GM21529 (cell line): Measurements from ENCODE around the gene GRAMD1C.
"Not testable (repeated sequence)": the region's sequence is repeated elsewhere in the genome, so short reads cannot be mapped to it uniquely, and the experiment has no call there.

Experiments used
- ATAC-seq: cut with Tn5 transposase; IDR thresholded peaks from one replicate; pipeline ENCODE4 v1.9.1; 2021; ENCODE audit not compliant: unreplicated experiment

Gene GRAMD1C

GRCh38 chr3:113838631-113839209 is at the start of gene GRAMD1C:
TSS of gene GRAMD1C (plus strand) at chr3:113838788. CDS start at chr3:113838910, 122 bp downstream.
- ATAC-seq, result peak; percentile 96

DNA sequence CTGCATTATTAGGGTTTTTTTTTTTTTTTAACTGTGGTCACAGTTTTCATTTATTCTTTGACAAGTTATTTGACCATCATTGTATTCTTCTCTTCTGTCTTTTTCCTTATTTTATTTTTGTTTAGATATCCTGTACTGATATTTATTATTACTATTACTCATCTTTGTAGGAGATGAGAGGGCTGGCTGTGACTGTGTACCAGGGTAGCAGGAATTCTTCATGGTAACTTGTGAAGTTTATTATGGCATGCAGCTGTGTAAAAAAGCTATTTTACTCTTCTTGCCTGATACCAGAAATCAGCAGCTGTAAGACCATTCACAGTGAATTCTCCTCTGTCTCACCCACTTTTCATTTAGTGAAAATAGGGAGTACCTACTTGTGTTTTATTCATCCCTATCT is 47.2 kb upstream of the GRAMD1C start:
- ATAC-seq, result no peak

DNA sequence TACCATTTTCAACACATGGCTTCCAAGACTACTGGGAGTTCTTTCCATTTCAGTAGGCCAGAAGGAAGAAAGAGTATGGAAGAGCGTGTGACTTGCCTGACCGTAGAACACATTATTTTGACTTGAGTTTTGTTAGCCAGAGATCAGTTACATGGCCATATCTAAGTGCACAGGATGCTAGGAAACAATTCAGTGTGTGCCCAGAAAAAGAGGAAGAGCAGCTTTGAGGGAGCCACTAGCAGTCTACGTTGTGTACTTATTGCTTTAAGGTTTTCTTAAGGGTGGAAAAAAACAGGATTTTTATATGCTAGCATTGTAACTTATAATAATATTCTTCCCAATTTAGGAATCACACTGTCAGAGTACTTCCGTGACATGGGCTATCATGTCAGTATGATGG is 44.1 kb upstream of the GRAMD1C start:
- ATAC-seq, result no peak

DNA sequence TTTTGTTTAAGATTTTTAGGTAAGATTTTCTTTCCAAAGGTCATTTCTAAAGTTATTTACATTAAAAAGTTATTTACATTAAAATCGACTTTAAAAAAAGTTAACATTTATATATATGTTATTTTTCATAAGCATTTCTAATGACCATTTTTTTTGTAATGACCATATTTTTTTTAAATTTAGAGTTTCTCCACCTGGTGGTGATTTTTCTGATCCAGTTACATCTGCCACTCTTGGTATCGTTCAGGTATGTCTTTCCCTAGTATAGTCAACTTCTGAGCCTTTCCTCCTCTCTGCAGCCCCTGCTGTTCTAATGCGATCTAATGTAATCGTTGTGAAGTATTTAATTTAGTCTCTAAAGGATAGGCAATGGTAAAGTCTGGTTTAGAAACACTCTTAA is 42.9 kb upstream of the GRAMD1C start:
- ATAC-seq, result no peak

- peak; percentile 72 for ATAC-seq
Observed at GRCh38 chr3:113802795-113803455, 35.7 kb upstream of the GRAMD1C start.

DNA sequence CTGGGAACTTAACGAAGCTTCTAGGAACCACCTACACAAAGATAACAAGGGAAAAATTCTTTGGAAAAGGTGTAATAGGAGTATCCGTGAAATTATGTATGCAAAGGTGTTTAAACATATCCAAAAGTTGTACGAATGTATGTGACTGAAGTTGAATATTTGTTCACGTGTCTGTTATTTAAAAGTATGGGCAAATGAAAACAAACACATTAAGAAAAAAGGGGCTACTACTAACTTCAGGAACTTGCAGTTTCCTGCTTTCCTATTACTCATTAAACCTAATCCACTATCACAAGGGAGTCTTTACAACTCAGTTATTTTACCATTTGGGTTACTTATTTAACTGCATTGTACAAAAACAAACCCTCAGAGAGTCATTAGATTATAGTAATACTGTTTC is 33.9 kb upstream of the GRAMD1C start:
- peak; percentile 55 for ATAC-seq

- ATAC-seq, result no peak
Observed at GRCh38 chr3:113805249-113805648, 33.3 kb upstream of the GRAMD1C start.

- no peak for ATAC-seq
Observed at GRCh38 chr3:113812854-113813253, 25.7 kb upstream of the GRAMD1C start.

- ATAC-seq, result no peak
Observed at GRCh38 chr3:113819866-113820265, 18.7 kb upstream of the GRAMD1C start.

DNA sequence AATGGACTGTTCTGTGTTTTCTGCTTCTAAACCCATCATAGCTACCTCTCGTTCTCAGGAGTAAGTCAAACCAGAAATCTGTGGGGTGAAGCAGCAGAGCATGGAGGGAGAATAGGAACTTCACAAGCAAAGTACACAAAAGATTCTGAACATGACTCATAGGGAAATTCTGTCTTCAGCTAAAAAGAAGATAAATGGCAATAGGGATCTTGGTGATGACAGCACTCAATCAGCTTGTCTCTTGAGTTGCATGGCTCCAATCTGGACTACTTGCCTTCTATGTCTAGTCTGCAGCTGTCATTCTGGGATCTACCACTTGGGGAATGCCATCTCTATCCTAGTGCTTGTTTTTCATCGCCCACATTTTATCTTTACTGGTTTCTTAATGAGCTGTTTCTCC is 13.5 kb upstream of the GRAMD1C start:
- ATAC-seq, result peak; percentile 78

- ATAC-seq, result peak; percentile 46
Observed at GRCh38 chr3:113828600-113828999, 10.0 kb upstream of the GRAMD1C start.

- ATAC-seq, result no peak
Observed at GRCh38 chr3:113829576-113830354, 8.8 kb upstream of the GRAMD1C start.

GRCh38 chr3:113831103-113831355 is 7.6 kb upstream of the GRAMD1C start:
- no peak for ATAC-seq

DNA sequence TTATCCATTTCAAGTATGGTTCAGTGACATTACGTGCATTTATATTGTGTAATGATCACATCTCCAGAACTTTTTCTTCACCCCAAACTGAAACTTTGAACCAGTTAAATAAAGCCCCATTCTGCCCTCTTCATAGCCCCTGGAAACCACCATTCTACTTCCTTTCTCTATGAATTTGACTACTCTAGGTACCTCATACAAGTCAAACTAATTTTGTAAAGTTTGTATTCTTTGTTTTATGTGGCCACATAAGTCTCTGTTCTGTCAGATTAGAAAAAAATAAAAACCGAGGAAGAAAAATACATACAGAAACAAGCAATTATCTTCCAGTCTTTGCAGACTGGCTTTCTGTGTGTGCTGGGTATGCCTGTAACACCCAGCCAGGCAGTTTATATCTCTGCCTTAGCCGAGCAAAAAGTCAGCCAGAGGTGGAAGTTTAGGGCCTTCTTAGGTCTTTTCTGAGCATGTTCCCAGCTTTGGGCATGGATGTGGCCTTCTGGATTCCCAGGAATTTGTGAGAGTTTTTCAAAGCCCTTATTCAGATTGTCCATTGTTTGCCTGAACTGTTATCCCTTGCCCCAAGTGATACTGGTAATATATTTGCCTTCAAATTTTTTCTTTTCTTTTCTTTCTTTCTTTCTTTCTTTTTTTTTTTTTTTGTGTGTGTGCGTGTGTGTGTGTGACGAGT is 6.0 kb upstream of the GRAMD1C start:
- ATAC-seq, result peak; percentile 43

GRCh38 chr3:113834983-113835382 is 3.6 kb upstream of the GRAMD1C start:
- no peak for ATAC-seq

- no peak for ATAC-seq
Observed at GRCh38 chr3:113839551-113839950, 963 bp downstream of the GRAMD1C start.

- ATAC-seq, result no peak
Observed at GRCh38 chr3:113844622-113845222, 6.1 kb downstream of the GRAMD1C start.

- ATAC-seq, result no peak
Observed at GRCh38 chr3:113847247-113847646, 8.7 kb downstream of the GRAMD1C start.

GRCh38 chr3:113847664-113848461 is 9.3 kb downstream of the GRAMD1C start:
- ATAC-seq, result no peak

- ATAC-seq, result not testable (repeated sequence)
Observed at GRCh38 chr3:113849071-113849470, 10.5 kb downstream of the GRAMD1C start.

GRCh38 chr3:113849841-113850240 is 11.3 kb downstream of the GRAMD1C start:
- not testable (repeated sequence) for ATAC-seq
